Tongue (tissue), 2 donors: Measurements from ENCODE around the gene ATP2B3. TPM values are rescaled to one million over a fixed set of nuclear protein-coding genes. Genes with fewer than 3 reads are reported as not detected.

Experiments
- DNase-seq: peaks from one replicate; pipeline ENCODE4 v3.0.0-alpha.2; 2015
- total RNA-seq: library from RNA; depleted of rRNA; stranded (reverse); fragments of >200 nt; gene quantifications from one replicate; pipeline ENCODE4 v1.2.3, GENCODE V29; 2014

The ATP2B3 gene
- 0.41 TPM for total RNA-seq

- no peak for DNase-seq
These were observed at the start of gene ATP2B3 for GRCh38 chrX:153517423-153517822. Gene ATP2B3, plus strand, starts transcription at chrX:153517642. Its CDS starts 18,606 bp downstream, at chrX:153536248.

- DNase-seq, result no peak
These were observed 49.3 kb upstream of the ATP2B3 start for GRCh38 chrX:153468008-153468580.

GRCh38 chrX:153469811-153470410, 47.5 kb upstream of the ATP2B3 start:
- no peak for DNase-seq

- DNase-seq, result peak; percentile 95
These were observed 46.8 kb upstream of the ATP2B3 start, which contains the start of gene HAUS7 for GRCh38 chrX:153470411-153471363. Gene HAUS7, minus strand, starts transcription at chrX:153470576. Its CDS starts 19 bp downstream, at chrX:153470557.

GRCh38 chrX:153471663-153472280, 45.7 kb upstream of the ATP2B3 start:
- DNase-seq, result no peak

GRCh38 chrX:153473126-153473525, 44.3 kb upstream of the ATP2B3 start:
- DNase-seq, result no peak

GRCh38 chrX:153474266-153474665, 43.2 kb upstream of the ATP2B3 start:
- DNase-seq, result no peak

- peak; percentile 78 for DNase-seq
These were observed 42.7 kb upstream of the ATP2B3 start for GRCh38 chrX:153474718-153475117.

GRCh38 chrX:153475271-153475670, 42.2 kb upstream of the ATP2B3 start:
- no peak for DNase-seq

GRCh38 chrX:153475751-153476281, 41.6 kb upstream of the ATP2B3 start:
- DNase-seq, result no peak

- DNase-seq, result peak; percentile 69
These were observed 40.6 kb upstream of the ATP2B3 start for GRCh38 chrX:153476666-153477363.

- no peak for DNase-seq
These were observed 40.0 kb upstream of the ATP2B3 start for GRCh38 chrX:153477364-153477857.

- DNase-seq, result no peak
These were observed 39.5 kb upstream of the ATP2B3 start for GRCh38 chrX:153477901-153478300.

- no peak for DNase-seq
These were observed 38.7 kb upstream of the ATP2B3 start for GRCh38 chrX:153478746-153479145.

- no peak for DNase-seq
These were observed 36.4 kb upstream of the ATP2B3 start for GRCh38 chrX:153481043-153481442.

- no peak for DNase-seq
These were observed 34.9 kb upstream of the ATP2B3 start for GRCh38 chrX:153482376-153483015.

- no peak for DNase-seq
These were observed 31.9 kb upstream of the ATP2B3 start for GRCh38 chrX:153485396-153486080.

- no peak for DNase-seq
These were observed 31.3 kb upstream of the ATP2B3 start for GRCh38 chrX:153486171-153486570.

- DNase-seq, result no peak
These were observed 29.8 kb upstream of the ATP2B3 start for GRCh38 chrX:153487590-153488071.
